ENCODE results near the gene WDPCP.

GRCh38 chr2:63301481-63301880 is 286.8 kb downstream of the WDPCP start:
- no peak for TF ChIP-seq POLR2A (IDR thresholded peaks at IDR 0.05)
- TF ChIP-seq CTCF (IDR thresholded peaks at IDR 0.05), result no peak
